ENCODE results near the gene CAMTA1. TPM values are rescaled to one million over a fixed set of nuclear protein-coding genes. Genes with fewer than 3 reads are reported as not detected.

The CAMTA1 gene
- total RNA-seq, 1 donor from 2014 or later, result 47.9 TPM

- intact Hi-C loops (cut with DNase I), result no loop called here
- peaks cover 7% of the 10 kb centered on the region for H3K4me1 ChIP-seq
- DNase-seq (no peak), ATAC-seq (no peak)
- no peaks in the 10 kb centered on the region for H3K9me3 ChIP-seq
- H3K4me3 ChIP-seq, result no peak overlapping the region
- no peaks in the 10 kb centered on the region for H3K36me3 ChIP-seq
- no peaks in the 10 kb centered on the region for H3K27me3 ChIP-seq (ENCODE audit: low read depth)
- H3K27ac ChIP-seq, result no peak overlapping the region
- TF ChIP-seq, protein P1, sequence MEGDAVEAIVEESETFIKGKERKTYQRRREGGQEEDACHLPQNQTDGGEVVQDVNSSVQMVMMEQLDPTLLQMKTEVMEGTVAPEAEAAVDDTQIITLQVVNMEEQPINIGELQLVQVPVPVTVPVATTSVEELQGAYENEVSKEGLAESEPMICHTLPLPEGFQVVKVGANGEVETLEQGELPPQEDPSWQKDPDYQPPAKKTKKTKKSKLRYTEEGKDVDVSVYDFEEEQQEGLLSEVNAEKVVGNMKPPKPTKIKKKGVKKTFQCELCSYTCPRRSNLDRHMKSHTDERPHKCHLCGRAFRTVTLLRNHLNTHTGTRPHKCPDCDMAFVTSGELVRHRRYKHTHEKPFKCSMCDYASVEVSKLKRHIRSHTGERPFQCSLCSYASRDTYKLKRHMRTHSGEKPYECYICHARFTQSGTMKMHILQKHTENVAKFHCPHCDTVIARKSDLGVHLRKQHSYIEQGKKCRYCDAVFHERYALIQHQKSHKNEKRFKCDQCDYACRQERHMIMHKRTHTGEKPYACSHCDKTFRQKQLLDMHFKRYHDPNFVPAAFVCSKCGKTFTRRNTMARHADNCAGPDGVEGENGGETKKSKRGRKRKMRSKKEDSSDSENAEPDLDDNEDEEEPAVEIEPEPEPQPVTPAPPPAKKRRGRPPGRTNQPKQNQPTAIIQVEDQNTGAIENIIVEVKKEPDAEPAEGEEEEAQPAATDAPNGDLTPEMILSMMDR (IDR thresholded peaks at IDR 0.05), result no peak
Measured at GRCh38 chr1:7483634-7484383, 698.6 kb downstream of the CAMTA1 start.

GRCh38 chr1:7485086-7485780 is 700.0 kb downstream of the CAMTA1 start:
- no peak overlapping the region for H3K27ac ChIP-seq

DNA sequence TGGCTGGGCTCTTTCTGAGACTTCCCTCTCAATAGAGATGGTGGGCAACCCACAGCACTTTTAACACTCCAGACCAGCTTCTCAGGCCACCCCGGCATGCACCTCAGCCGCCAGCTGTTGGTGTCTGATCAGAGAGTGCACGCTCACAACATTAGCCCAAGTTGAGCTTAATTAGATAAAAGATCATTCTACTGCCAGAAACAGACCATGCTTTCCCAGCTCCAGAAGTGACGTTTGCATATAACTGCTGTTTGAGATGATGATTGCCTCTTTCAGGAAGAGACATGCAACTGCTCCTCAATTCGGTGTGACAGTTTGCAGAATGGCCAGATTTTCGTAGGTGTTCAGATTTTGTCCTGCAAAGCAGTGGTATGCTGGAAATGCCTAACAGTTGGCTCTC is 700.6 kb downstream of the CAMTA1 start:
- H3K27me3 ChIP-seq (ENCODE audit: low read depth), result no peaks in the 10 kb centered on the region
- intact Hi-C loops (cut with DNase I), result no loop called here
- H3K4me1 ChIP-seq, result peaks cover 17% of the 10 kb centered on the region
- no peak overlapping the region for H3K4me3 ChIP-seq
- ATAC-seq (no peak), DNase-seq (no peak)
- TF ChIP-seq, protein P1 (IDR thresholded peaks at IDR 0.05), result no peak
- H3K27ac ChIP-seq, result no peak overlapping the region
- no peaks in the 10 kb centered on the region for H3K36me3 ChIP-seq
- no peaks in the 10 kb centered on the region for H3K9me3 ChIP-seq

More at GRCh38 chr1:7485086-7485780, 700.0 kb downstream of the CAMTA1 start:
- Histone ChIP-seq H3K9me3 (no peaks in the 10 kb centered on the region), H3K27me3 (ENCODE audit: low read depth) (no peaks in the 10 kb centered on the region), H3K4me3 (no peak overlapping the region), H3K4me1 (peaks cover 11% of the 10 kb centered on the region), H3K36me3 (no peaks in the 10 kb centered on the region)
- no peak for DNase-seq
- intact Hi-C loops (cut with DNase I), result no loop called here
- TF ChIP-seq, protein P1 (IDR thresholded peaks at IDR 0.05), result no peak
- no peak for ATAC-seq

- intact Hi-C loops (cut with DNase I), result no loop called here
- ATAC-seq (no peak), DNase-seq (no peak)
- Histone ChIP-seq H3K4me3 (no peak overlapping the region), H3K4me1 (peaks cover 32% of the 10 kb centered on the region), H3K36me3 (no peaks in the 10 kb centered on the region), H3K9me3 (no peaks in the 10 kb centered on the region), H3K27ac (no peak overlapping the region), H3K27me3 (ENCODE audit: low read depth) (no peaks in the 10 kb centered on the region)
- TF ChIP-seq, protein P1 (IDR thresholded peaks at IDR 0.05), result no peak
Measured at GRCh38 chr1:7487766-7488474, 702.7 kb downstream of the CAMTA1 start.

GRCh38 chr1:7488475-7488842 is 703.2 kb downstream of the CAMTA1 start:
- no peaks in the 10 kb centered on the region for H3K36me3 ChIP-seq
- no peak overlapping the region for H3K4me3 ChIP-seq
- no peaks in the 10 kb centered on the region for H3K27me3 ChIP-seq (ENCODE audit: low read depth)
- no peak overlapping the region for H3K27ac ChIP-seq
- intact Hi-C loops (cut with DNase I), result no loop called here
- no peaks in the 10 kb centered on the region for H3K9me3 ChIP-seq
- DNase-seq (no peak), ATAC-seq (no peak)
- H3K4me1 ChIP-seq, result peaks cover 32% of the 10 kb centered on the region
- TF ChIP-seq, protein P1 (IDR thresholded peaks at IDR 0.05), result no peak

Measured in lower lobe of right lung (tissue), 2 donors.